ENCODE results near the gene DDX50. TPM values are rescaled to one million over a fixed set of nuclear protein-coding genes. Genes with fewer than 3 reads are reported as not detected.
"Not testable (repeated sequence)": the region's sequence is repeated elsewhere in the genome, so short reads cannot be mapped to it uniquely, and the experiment has no call there.

DDX50 gene
- total RNA-seq, 1 donor from 2014 or later = 55.0 TPM

DNA sequence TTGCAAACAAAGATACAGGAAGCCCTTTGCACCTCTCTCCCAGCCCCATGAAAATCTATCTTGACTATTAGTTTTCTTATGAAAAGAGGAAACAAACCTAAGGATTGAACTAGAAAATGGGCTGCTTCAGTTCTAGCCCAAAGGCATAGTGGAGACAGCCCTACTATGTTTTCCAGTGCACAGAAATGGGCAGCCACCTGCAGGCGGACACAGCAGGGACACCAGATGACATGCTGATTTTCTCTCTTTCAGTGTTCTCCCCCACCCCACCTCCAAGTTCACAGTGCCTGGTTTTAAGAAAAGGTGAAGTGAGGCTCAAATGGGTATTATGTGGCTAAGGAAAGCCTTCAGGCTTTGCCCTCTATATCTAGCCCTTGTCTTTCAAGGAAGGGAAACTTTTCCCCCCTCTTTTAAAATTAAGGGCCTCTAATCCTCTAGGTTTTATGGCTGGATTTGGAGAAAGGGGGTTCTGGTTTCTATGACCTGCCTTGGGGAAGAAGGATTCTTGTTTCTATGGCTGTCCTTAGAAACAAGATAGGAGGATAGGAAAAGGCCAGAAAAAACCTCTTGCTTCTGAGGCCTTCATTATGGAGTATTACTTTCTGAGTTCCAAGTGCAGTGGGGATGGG, 23.5 kb upstream of the DDX50 start:
- DNase-seq (ENCODE audit: low spot score) = no peak
- Mint-ChIP-seq H3K27me3 (ENCODE audit: insufficient read depth) (peaks cover 7% of the 10 kb centered on the region), H3K4me3 (no peak overlapping the region), H3K4me1 (ENCODE audit: low read depth) (no peaks in the 10 kb centered on the region), H3K9me3 (no peaks in the 10 kb centered on the region), H3K36me3 (ENCODE audit: low read depth) (no peaks in the 10 kb centered on the region), H3K27ac (no peak overlapping the region)
- intact Hi-C loops (cut with micrococcal nuclease) = no loop called here

DNA sequence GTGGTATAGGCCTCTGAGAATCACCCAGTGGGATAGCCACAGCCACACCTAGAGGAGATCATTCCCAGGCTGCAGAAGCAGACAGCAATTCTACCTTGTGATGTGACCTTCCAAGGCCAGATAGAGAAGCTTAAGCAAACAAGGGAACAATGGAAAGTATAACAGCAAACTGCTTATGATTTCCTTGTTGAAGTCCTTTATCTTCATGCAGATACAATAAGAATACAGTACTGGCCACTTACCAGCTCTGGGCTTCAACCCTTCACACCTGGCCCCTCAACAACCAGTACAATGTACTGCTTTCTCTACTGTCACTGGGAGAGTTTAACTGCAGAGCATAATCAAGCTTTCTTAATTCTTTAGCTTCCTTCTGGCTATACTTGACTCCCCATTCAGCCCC, 22.6 kb upstream of the DDX50 start:
- Mint-ChIP-seq H3K9me3 (no peaks in the 10 kb centered on the region), H3K4me1 (ENCODE audit: low read depth) (no peaks in the 10 kb centered on the region), H3K27me3 (ENCODE audit: insufficient read depth) (peaks cover 7% of the 10 kb centered on the region), H3K27ac (no peak overlapping the region), H3K4me3 (no peak overlapping the region), H3K36me3 (ENCODE audit: low read depth) (no peaks in the 10 kb centered on the region)
- intact Hi-C loops (cut with micrococcal nuclease) = no loop called here
- no peak for DNase-seq (ENCODE audit: low spot score)

DNA sequence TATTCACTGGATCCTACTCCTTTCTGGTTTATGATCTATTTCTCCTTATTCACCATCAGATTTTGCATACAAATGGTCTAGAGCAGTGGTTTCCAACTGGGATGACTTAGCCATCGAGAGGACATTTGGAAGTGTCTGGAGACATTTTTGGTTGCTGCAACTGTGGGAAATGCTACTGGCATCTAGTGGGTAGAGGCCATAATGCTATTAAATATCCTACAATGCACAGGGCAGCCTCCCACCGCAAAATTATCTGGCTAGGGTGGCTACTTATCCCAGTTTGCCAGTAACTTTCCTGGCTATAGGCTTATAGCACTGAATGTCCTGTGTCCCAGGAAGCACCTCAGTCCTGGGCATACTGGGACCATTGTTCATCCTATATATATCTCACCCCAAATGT, 21.5 kb upstream of the DDX50 start:
- H3K4me1 Mint-ChIP-seq (ENCODE audit: low read depth) = no peaks in the 10 kb centered on the region
- H3K27ac Mint-ChIP-seq = no peak overlapping the region
- no peaks in the 10 kb centered on the region for H3K36me3 Mint-ChIP-seq (ENCODE audit: low read depth)
- H3K4me3 Mint-ChIP-seq = no peak overlapping the region
- intact Hi-C loops (cut with micrococcal nuclease) = no loop called here
- no peaks in the 10 kb centered on the region for H3K9me3 Mint-ChIP-seq
- peaks cover 8% of the 10 kb centered on the region for H3K27me3 Mint-ChIP-seq (ENCODE audit: insufficient read depth)
- DNase-seq (ENCODE audit: low spot score) = no peak

DNA sequence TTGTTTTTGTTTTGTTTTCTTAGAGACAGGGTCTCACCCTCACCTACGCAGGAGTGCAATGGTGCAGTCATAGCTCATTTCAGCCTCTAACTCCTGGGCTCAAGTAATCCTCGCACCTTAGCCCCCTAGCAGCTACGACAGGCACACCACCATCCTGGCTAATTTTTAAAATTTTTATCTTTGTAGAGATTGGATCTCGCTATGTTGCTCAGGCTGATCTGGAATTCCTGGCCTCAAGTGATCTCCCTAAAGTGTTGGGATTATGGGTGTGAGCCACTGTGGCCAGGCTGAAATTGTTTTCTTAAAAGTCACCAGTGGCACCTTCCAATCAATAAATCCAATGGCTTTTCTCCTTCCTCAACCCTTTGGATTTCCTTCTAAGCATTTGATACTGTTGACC, 20.9 kb upstream of the DDX50 start:
- Mint-ChIP-seq H3K27ac (no peak overlapping the region), H3K4me1 (ENCODE audit: low read depth) (no peaks in the 10 kb centered on the region), H3K36me3 (ENCODE audit: low read depth) (no peaks in the 10 kb centered on the region), H3K4me3 (no peak overlapping the region), H3K27me3 (ENCODE audit: insufficient read depth) (peaks cover 10% of the 10 kb centered on the region), H3K9me3 (no peaks in the 10 kb centered on the region)
- intact Hi-C loops (cut with micrococcal nuclease) = no loop called here
- no peak for DNase-seq (ENCODE audit: low spot score)

DNA sequence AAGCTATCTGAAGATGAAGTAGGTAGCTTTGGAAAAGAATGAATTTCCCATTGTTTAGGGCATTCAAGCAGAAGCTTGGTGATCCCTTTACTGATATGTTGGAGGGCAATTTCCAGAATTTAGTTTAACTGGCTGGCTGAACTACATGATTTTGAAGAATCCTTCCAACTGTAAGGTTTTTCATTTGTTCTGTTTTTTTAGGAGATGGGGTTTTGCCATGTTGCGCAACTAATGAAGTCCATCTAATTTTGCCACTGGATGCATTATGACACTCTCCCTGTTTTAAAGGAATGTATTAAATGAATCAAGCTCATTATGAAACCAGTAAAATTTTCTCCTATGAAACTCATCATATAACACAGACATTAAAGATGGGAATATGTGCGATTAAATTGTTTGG, 6.1 kb upstream of the DDX50 start:
- Mint-ChIP-seq H3K4me1 (ENCODE audit: low read depth) (peaks cover 18% of the 10 kb centered on the region), H3K27ac (no peak overlapping the region), H3K27me3 (ENCODE audit: insufficient read depth) (peaks cover 6% of the 10 kb centered on the region), H3K36me3 (ENCODE audit: low read depth) (no peaks in the 10 kb centered on the region), H3K4me3 (no peak overlapping the region), H3K9me3 (no peaks in the 10 kb centered on the region)
- DNase-seq (ENCODE audit: low spot score) = no peak
- intact Hi-C loops (cut with micrococcal nuclease) = loop anchor here (5.0 kb wide), 1 partner anchor 683 kb away; no protein-coding TSS in a partner anchor

DNA sequence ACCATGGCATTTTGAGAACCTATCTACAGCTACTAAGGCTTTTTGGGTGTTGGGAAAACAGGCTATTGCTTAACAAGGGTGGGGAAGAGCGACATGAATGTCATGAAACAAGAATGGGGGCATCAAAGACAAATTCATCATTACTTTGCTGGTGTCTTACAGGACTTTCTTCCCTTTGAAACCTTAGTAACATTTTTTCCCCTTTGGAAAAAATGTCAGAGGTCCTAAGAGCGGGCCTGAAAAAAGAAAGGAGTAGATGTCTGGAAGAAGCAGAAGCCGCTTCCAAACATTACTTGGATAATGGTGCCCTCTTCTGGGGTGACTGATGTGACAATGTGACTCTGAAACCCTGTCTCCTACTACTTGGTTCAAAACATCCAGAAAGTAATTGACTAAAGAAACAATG, 3.8 kb upstream of the DDX50 start:
- intact Hi-C loops (cut with micrococcal nuclease) = loop anchor here (1.0 to 5.0 kb wide), 2 partner anchors 347 to 685 kb away; no protein-coding TSS in a partner anchor
- Mint-ChIP-seq H3K27me3 (ENCODE audit: insufficient read depth) (peaks cover 6% of the 10 kb centered on the region), H3K27ac (no peak overlapping the region), H3K4me3 (no peak overlapping the region), H3K4me1 (ENCODE audit: low read depth) (peaks cover 26% of the 10 kb centered on the region), H3K9me3 (no peaks in the 10 kb centered on the region), H3K36me3 (ENCODE audit: low read depth) (peaks cover 4% of the 10 kb centered on the region)
- peak; percentile 9 for DNase-seq (ENCODE audit: low spot score)

DNA sequence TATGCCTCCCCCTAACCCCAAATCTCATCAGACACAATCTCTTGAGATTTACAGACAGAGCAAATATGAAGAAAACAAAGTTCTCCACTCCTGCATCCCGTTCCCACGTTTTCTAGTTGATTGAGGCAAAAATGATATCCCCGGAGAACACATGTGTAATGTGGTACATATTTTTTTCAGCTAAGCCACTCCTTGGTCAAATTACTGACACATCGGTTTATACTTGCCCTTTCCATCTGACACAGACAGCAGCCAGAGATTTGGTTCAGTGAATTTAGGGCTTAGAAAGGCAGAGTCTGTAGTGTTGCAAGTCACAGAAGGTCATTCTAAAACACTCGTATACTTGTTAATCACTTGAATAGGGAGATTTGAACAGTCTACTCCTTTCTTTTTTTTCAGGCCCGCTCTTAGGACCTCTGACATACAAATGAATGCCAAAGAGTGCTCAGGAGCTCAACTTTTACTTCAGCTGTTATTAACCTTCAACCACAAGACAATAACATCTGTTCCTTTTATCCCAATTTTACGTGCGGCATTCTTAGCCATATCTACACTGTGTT, 1.8 kb upstream of the DDX50 start:
- intact Hi-C loops (cut with micrococcal nuclease) = loop anchor here (5.0 kb wide), 1 partner anchor 687 kb away; no protein-coding TSS in a partner anchor
- peaks cover 12% of the 10 kb centered on the region for H3K36me3 Mint-ChIP-seq (ENCODE audit: low read depth)
- no peaks in the 10 kb centered on the region for H3K9me3 Mint-ChIP-seq
- H3K4me1 Mint-ChIP-seq (ENCODE audit: low read depth) = peaks cover 38% of the 10 kb centered on the region
- no peak for DNase-seq (ENCODE audit: low spot score)
- peak overlapping the region; percentile 20 for H3K4me3 Mint-ChIP-seq
- H3K27ac Mint-ChIP-seq = peak overlapping the region; percentile 97
- H3K27me3 Mint-ChIP-seq (ENCODE audit: insufficient read depth) = peaks cover 2% of the 10 kb centered on the region

DNA sequence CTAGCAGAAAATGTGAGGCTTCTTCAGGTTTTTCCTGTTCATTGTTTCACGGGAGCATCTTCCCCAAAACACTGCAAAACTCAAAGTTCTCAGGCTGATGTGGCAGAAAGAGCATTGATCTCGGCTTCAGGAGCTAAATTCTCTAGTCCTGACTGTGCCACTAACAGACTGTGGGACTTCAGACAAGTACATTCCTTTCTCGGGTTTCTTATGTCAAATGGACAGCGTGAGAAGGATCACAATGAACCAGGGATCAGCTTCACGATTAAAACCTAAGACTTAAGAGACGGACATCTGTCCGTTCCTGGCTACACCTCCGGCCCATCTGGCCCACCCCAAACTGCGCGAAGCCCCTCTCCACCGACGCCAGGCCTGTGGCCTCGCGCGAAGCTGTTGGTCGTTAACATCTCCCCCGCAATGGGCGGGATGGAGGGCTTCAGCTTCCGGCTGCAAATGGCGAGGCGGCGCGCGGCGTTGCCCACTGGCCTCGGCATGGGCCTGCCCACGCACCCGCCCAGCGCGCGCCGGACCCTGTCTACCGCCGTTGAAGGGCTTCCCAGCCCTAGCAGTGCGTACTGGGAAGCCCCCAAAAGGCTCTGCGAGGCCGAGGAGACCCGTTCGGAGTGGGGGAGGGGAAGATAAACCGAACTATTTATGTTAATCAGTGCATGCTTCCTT, 549 bp upstream of the DDX50 start:
- Mint-ChIP-seq H3K4me3 (peak overlapping the region; percentile 92), H3K27me3 (ENCODE audit: insufficient read depth) (peaks cover under 1% of the 10 kb centered on the region), H3K36me3 (ENCODE audit: low read depth) (peaks cover 13% of the 10 kb centered on the region), H3K9me3 (no peaks in the 10 kb centered on the region), H3K4me1 (ENCODE audit: low read depth) (peaks cover 45% of the 10 kb centered on the region), H3K27ac (peak overlapping the region; percentile 97)
- no peak for DNase-seq (ENCODE audit: low spot score)
- intact Hi-C loops (cut with micrococcal nuclease) = loop anchor here (1.0 to 5.0 kb wide), 11 partner anchors 55 to 568 kb away; partner anchors contain the start of genes CCAR1, DNA2, HNRNPH3 and PBLD

DNA sequence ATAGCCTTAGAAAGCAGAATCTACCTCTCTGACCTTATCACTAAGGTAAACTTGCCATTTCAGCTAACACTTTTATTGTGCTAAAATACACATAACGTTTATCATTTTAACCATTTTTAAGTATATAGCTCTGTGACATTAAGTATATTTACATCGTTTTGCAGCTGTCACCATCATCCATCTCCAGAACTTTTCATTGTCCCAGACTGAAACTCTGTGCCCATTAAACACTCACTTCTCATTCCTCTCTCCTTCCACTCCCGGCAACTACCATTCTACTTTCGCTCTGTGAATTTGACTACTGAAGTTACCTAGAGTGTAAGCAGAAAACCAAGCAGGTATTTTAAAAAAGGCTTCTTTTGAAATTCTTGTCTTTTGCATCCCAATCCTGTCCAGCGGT, 1.3 kb downstream of the DDX50 start:
- Mint-ChIP-seq H3K27ac (peak overlapping the region; percentile 84), H3K36me3 (ENCODE audit: low read depth) (peaks cover 25% of the 10 kb centered on the region), H3K4me1 (ENCODE audit: low read depth) (peaks cover 54% of the 10 kb centered on the region), H3K27me3 (ENCODE audit: insufficient read depth) (no peaks in the 10 kb centered on the region), H3K4me3 (peak overlapping the region; percentile 92), H3K9me3 (no peaks in the 10 kb centered on the region)
- intact Hi-C loops (cut with micrococcal nuclease) = loop anchor here (5.0 kb wide), 2 partner anchors 125 to 495 kb away; partner anchors contain the start of gene RUFY2
- DNase-seq (ENCODE audit: low spot score) = no peak

DNA sequence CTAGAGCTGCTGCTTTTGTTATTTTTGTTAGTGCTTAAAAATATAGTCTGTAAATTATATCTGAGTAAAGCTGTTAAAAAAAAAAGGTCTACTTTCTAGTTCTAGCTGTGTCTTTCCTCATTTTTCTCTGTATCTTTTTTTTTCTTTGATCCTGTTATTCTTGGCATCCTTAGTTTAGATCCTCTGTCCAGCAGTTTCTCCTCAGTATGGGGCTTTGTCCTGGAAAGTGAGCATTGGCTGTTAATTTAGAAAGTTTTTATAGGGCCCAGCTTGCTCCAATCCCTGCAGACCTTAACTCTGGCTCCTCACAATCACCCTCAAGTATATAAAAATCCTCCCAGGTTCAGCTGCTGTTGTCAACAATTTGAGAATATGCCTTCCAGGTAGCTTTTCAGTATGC, 23.5 kb downstream of the DDX50 start:
- peaks cover 26% of the 10 kb centered on the region for H3K36me3 Mint-ChIP-seq (ENCODE audit: low read depth)
- peaks cover 13% of the 10 kb centered on the region for H3K4me1 Mint-ChIP-seq (ENCODE audit: low read depth)
- H3K4me3 Mint-ChIP-seq = no peak overlapping the region
- DNase-seq (ENCODE audit: low spot score) = no peak
- peak overlapping the region; percentile 34 for H3K27ac Mint-ChIP-seq
- no peaks in the 10 kb centered on the region for H3K27me3 Mint-ChIP-seq (ENCODE audit: insufficient read depth)
- H3K9me3 Mint-ChIP-seq = no peaks in the 10 kb centered on the region
- intact Hi-C loops (cut with micrococcal nuclease) = no loop called here

DNA sequence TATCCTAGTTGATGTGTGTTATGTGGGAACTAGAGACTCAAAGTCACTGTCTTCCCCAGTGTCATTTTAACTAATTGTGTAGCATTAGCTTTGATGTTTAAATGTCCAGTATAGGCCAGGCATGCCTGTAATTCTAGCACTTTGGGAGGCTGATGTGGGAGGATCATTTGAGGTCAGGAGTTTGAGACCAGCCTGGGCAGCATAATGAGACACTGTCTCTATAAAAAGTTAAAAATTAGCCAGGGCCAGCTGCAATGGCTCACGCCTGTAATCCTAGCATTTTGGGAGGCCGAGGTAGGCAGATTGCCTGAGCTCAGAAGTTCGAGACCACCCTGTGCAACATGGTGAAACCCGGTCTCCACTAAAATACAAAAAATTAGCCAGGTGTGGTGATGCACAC, 24.4 kb downstream of the DDX50 start:
- Mint-ChIP-seq H3K36me3 (ENCODE audit: low read depth) (peaks cover 26% of the 10 kb centered on the region), H3K9me3 (no peaks in the 10 kb centered on the region), H3K27ac (peak overlapping the region; percentile 48), H3K27me3 (ENCODE audit: insufficient read depth) (no peaks in the 10 kb centered on the region), H3K4me3 (no peak overlapping the region), H3K4me1 (ENCODE audit: low read depth) (peaks cover 13% of the 10 kb centered on the region)
- DNase-seq (ENCODE audit: low spot score) = no peak
- intact Hi-C loops (cut with micrococcal nuclease) = no loop called here

DNA sequence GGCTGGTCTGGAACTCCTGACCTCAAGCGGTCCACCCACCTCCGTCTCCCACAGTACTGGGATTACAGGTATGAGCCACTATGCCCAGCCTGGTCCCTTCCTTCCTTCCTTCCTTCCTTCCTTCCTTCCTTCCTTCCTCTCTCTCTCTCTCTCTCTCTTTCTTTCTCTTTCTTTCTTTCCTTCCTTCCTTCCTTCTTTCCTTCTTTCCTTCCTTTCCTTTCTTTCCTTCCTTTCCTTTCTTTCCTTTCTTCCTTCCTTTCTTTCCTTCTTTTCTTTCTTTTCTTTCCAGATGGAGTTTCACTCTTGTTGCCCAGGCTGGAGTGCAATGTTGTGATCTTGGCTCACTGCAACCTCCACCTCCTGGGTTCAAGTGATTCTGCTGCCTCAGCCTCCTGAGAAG, 28.0 kb downstream of the DDX50 start:
- peaks cover 31% of the 10 kb centered on the region for H3K36me3 Mint-ChIP-seq (ENCODE audit: low read depth)
- H3K4me3 Mint-ChIP-seq; H3K27me3 Mint-ChIP-seq (ENCODE audit: insufficient read depth); DNase-seq (ENCODE audit: low spot score); H3K4me1 Mint-ChIP-seq (ENCODE audit: low read depth); H3K9me3 Mint-ChIP-seq; intact Hi-C loops (cut with micrococcal nuclease); H3K27ac Mint-ChIP-seq: not testable (repeated sequence)

DNA sequence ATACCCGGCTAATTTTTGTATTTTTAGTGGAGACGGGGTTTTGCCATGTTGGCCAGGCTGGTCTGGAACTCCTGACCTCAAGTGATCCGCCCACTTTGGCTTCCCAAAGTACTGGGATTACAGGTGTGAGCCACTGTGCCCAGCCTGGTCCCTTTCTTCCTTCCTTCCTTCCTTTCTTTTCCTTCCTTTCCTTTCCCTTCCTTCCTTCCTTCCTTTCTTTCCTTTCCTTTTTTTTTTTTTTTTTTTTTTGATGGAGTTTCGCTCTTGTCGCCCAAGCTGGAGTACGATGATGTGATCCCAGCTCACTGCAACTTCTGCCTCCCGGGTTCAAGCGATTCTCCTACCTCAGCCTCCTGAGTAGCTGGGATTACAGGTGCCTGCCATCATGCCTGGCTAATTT, 28.8 kb downstream of the DDX50 start:
- H3K27ac Mint-ChIP-seq; H3K4me1 Mint-ChIP-seq (ENCODE audit: low read depth); intact Hi-C loops (cut with micrococcal nuclease); H3K27me3 Mint-ChIP-seq (ENCODE audit: insufficient read depth); DNase-seq (ENCODE audit: low spot score); H3K9me3 Mint-ChIP-seq; H3K4me3 Mint-ChIP-seq: not testable (repeated sequence)
- H3K36me3 Mint-ChIP-seq (ENCODE audit: low read depth) = peaks cover 29% of the 10 kb centered on the region

All from activated T-helper 1 cell treated with anti-CD3 and anti-CD28 coated beads, Interleukin-12 subunit alpha, Interleukin-12 subunit beta, Interleukin-2, Interleukin-4 antibody, amounts not matched to agents 30 ng/mL and 10 ng/mL and 1 ng/mL, durations not matched to agents 14 hours and 24 hours and 36 hours (primary cell).